Osteocyte (in vitro differentiated cells): ENCODE measurements around the gene PGA3. TPM values are rescaled to one million over a fixed set of nuclear protein-coding genes. Genes with fewer than 3 reads are reported as not detected.
"Not testable (repeated sequence)": the region's sequence is repeated elsewhere in the genome, so short reads cannot be mapped to it uniquely, and the experiment has no call there.

Experiments
- DNase-seq: peaks from one replicate; pipeline ENCODE4 v3.0.0; 2021; ENCODE audit warnings: mixed read lengths; ENCODE audit not compliant: unreplicated experiment; ENCODE audit errors: extremely low spot score
- H3K27ac Mint-ChIP-seq: one replicate; pipeline ENCODE4 v1.8.0; 2021; ENCODE audit warnings: mild to moderate bottlenecking, mixed read lengths; ENCODE audit not compliant: unreplicated experiment
- H3K27me3 Mint-ChIP-seq: one replicate; pipeline ENCODE4 v1.8.0; 2021; ENCODE audit warnings: mixed read lengths; ENCODE audit not compliant: unreplicated experiment
- H3K36me3 Mint-ChIP-seq: one replicate; pipeline ENCODE4 v1.8.0; 2021; ENCODE audit warnings: mixed read lengths; ENCODE audit not compliant: unreplicated experiment
- H3K4me1 Mint-ChIP-seq: one replicate; pipeline ENCODE4 v1.8.0; 2021; ENCODE audit warnings: mixed read lengths; ENCODE audit not compliant: unreplicated experiment
- H3K4me3 Mint-ChIP-seq: one replicate; pipeline ENCODE4 v1.8.0; 2021; ENCODE audit warnings: mild to moderate bottlenecking, moderate library complexity, mixed read lengths; ENCODE audit not compliant: unreplicated experiment
- H3K9me3 Mint-ChIP-seq: one replicate; pipeline ENCODE4 v1.8.0; 2021; ENCODE audit warnings: mixed read lengths; ENCODE audit not compliant: unreplicated experiment
- CTCF ChIP-seq: fragments of 200-600 bp; sonication (generic); IDR thresholded peaks from 2 replicates; pipeline ENCODE4 v1.5.0; 2021; ENCODE audit warnings: antibody characterized with exemption, mild to moderate bottlenecking, moderate library complexity
- total RNA-seq: library from RNA; stranded (reverse); gene quantifications from 2 replicates; pipeline ENCODE4 v1.2.1, GENCODE V29; 2021

The PGA3 gene
- total RNA-seq, 1 donor from 2014 or later, result not detected

DNA sequence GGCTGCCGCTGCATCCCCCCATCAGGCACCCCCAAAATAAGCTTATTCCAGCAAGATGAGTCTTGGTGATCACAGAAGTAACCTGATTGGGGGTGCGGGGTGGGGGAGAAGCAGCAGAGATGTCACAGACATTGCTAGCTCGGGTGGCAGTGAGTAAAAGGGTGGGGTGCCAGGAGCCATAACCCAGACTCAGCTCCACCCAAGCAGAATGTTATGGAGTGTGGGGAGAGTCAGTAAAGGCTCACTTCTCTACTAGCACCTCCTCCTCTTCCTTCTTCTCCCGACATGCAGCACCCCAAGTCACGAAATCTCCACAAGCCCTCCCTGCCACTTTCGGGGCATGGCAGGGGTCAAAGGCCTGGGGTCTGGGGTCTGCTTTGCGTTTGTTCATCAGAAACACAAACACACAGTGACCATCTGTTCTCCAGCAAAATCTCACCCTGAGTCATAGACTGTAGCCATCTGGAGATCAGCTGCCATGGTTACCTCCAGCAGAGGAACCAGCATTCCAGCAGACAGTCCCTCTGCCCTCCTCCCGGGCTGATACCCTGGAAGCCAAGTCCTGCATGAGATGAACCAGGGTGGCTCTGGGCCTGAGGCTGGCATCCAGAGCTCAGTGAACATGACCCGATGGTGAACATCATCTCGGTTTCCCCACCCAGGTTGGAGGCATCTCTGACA, 42.1 kb downstream of the PGA3 start:
- H3K36me3 Mint-ChIP-seq, H3K27ac Mint-ChIP-seq, H3K27me3 Mint-ChIP-seq, H3K4me3 Mint-ChIP-seq, H3K9me3 Mint-ChIP-seq, H3K4me1 Mint-ChIP-seq, DNase-seq: not testable (repeated sequence)

DNA sequence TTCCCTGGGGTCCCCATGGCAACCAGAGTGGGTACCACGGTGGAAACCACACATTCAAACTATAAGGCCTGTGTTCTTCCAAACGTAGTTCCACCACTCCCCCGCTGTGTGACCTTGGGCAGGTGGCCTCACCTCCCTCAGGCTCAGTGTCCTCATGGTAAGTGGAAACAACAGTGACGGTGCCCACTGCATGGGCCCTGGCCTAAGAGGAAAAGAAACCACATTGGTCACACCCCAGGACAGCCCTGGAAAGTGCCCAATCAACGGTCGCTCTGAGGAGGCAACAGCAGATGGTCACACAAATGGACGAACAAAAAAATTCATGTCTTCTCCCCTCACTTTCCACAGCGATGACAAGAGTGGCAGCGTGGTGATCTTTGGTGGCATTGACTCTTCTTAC, 44.8 kb downstream of the PGA3 start:
- not testable (repeated sequence) for H3K9me3 Mint-ChIP-seq, H3K4me3 Mint-ChIP-seq, H3K27ac Mint-ChIP-seq, H3K36me3 Mint-ChIP-seq, H3K27me3 Mint-ChIP-seq, H3K4me1 Mint-ChIP-seq
- peak; percentile 69 for DNase-seq

- H3K27ac Mint-ChIP-seq, H3K36me3 Mint-ChIP-seq, H3K4me1 Mint-ChIP-seq, H3K27me3 Mint-ChIP-seq, H3K9me3 Mint-ChIP-seq, DNase-seq, H3K4me3 Mint-ChIP-seq: not testable (repeated sequence)
Observed at GRCh38 chr11:61249201-61249600, 45.9 kb downstream of the PGA3 start.

DNA sequence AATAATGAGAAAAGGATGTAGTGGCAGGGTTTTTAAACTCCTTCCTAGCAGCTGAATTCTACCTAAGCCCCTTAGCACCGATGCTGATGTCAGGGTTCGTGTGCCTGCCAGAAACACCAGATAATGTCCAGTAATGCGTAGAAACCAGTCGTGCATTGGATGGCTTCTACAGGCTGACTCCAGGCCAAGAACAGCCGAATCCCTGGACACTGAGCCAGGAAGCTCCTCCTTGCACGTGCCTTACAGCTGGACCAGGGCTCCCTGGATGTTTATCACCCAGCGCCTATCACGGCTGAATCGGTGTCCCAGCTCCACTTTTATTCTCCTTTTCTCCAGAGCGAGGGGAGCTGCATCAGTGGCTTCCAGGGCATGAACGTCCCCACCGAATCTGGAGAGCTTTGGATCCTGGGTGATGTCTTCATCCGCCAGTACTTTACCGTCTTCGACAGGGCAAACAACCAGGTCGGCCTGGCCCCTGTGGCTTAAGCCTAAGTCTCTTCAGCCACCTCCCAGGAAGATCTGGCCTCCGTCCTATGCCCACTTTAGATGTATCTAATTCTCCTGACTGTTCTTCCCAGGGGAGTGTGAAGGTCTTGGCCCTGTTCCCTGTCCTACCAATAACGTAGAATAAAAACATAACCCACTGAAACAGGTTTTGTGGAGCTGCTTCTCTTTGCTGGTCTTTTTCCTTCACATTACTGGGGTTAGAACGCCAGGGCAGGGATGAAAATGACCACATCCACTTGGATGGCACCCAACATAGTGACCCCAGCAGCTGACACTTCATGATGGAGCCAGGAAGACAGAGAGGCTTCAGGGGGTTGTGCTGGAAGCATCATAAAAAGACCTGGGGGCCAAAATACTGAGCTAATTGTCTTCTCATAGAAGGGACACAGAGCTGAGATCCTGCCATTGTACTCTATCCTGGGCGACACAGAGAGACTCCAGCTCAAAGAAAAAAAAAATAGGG, 47.8 kb downstream of the PGA3 start:
- not testable (repeated sequence) for H3K27me3 Mint-ChIP-seq, H3K36me3 Mint-ChIP-seq, H3K9me3 Mint-ChIP-seq, H3K4me1 Mint-ChIP-seq, H3K27ac Mint-ChIP-seq, DNase-seq, H3K4me3 Mint-ChIP-seq

GRCh38 chr11:61252332-61252731, 49.0 kb downstream of the PGA3 start:
- not testable (repeated sequence) for H3K4me3 Mint-ChIP-seq, H3K4me1 Mint-ChIP-seq, DNase-seq, H3K36me3 Mint-ChIP-seq, H3K27me3 Mint-ChIP-seq, H3K27ac Mint-ChIP-seq, H3K9me3 Mint-ChIP-seq

GRCh38 chr11:61254403-61255025, 51.2 kb downstream of the PGA3 start:
- H3K27me3 Mint-ChIP-seq, result peaks cover 4% of the 10 kb centered on the region
- peaks cover 3% of the 10 kb centered on the region for H3K4me1 Mint-ChIP-seq
- no peak overlapping the region for H3K27ac Mint-ChIP-seq
- no peaks in the 10 kb centered on the region for H3K9me3 Mint-ChIP-seq
- peaks cover 2% of the 10 kb centered on the region for H3K36me3 Mint-ChIP-seq
- no peak for DNase-seq
- TF ChIP-seq CTCF, result peak; percentile 89
- H3K4me3 Mint-ChIP-seq, result no peak overlapping the region

- Mint-ChIP-seq H3K36me3 (peaks cover 2% of the 10 kb centered on the region), H3K27me3 (peaks cover 1% of the 10 kb centered on the region), H3K4me1 (no peaks in the 10 kb centered on the region), H3K4me3 (no peak overlapping the region), H3K9me3 (no peaks in the 10 kb centered on the region), H3K27ac (no peak overlapping the region)
- no peak for TF ChIP-seq CTCF
- no peak for DNase-seq
Observed at GRCh38 chr11:61256710-61257482, 53.6 kb downstream of the PGA3 start.
